Loucy (cell line): ENCODE results near the gene DDIT4L.

ENCODE experiments used
- H2AFZ ChIP-seq: fragments of 200-600 bp; sonication (generic); 2 replicates; pipeline ENCODE4 v1.6.0; 2016; ENCODE audit warnings: antibody characterized with exemption, mild to moderate bottlenecking, low read length, moderate library complexity
- H3F3A ChIP-seq: fragments of 200-600 bp; 2 replicates; pipeline ENCODE4 v1.6.0; 2016; ENCODE audit warnings: antibody characterized with exemption, low read depth, mild to moderate bottlenecking
- H3K27me3 ChIP-seq: fragments of 200-600 bp; sonication (generic); 2 replicates; pipeline ENCODE4 v1.6.1; 2014; ENCODE audit warnings: low read length, mild to moderate bottlenecking; ENCODE audit not compliant: insufficient read depth, poor library complexity, severe bottlenecking
- H3K36me3 ChIP-seq: fragments of 200-600 bp; sonication (generic); 2 replicates; pipeline ENCODE4 v1.6.1; 2016; ENCODE audit warnings: low read length; ENCODE audit not compliant: insufficient read depth
- H3K4me1 ChIP-seq: fragments of 200-600 bp; sonication (generic); 2 replicates; pipeline ENCODE4 v1.5.1; 2014; ENCODE audit warnings: low read length, mild to moderate bottlenecking; ENCODE audit not compliant: insufficient read depth, poor library complexity, severe bottlenecking
- H3K4me2 ChIP-seq: fragments of 200-600 bp; sonication (generic); 2 replicates; pipeline ENCODE4 v1.6.0; 2014; ENCODE audit warnings: antibody characterized with exemption, low read length, low read depth, mild to moderate bottlenecking; ENCODE audit not compliant: poor library complexity, severe bottlenecking
- H3K4me3 ChIP-seq: fragments of 200-600 bp; sonication (generic); 2 replicates; pipeline ENCODE4 v1.5.1; 2014; ENCODE audit warnings: low read length, mild to moderate bottlenecking, mixed read lengths; ENCODE audit not compliant: poor library complexity, severe bottlenecking
- H3K79me2 ChIP-seq: fragments of 200-600 bp; sonication (generic); 2 replicates; pipeline ENCODE4 v1.6.1; 2014; ENCODE audit warnings: low read length; ENCODE audit not compliant: insufficient read depth
- H3K9ac ChIP-seq: fragments of 200-600 bp; sonication (generic); 2 replicates; pipeline ENCODE4 v1.6.0; 2014; ENCODE audit warnings: mild to moderate bottlenecking, low read depth, low read length, moderate library complexity; ENCODE audit not compliant: poor library complexity, severe bottlenecking
- H3K9me2 ChIP-seq: fragments of 200-600 bp; sonication (generic); replicated peaks from 2 replicates; pipeline ENCODE4 v1.6.1; 2016; ENCODE audit warnings: low read depth, low read length, mixed read lengths
- H3K9me3 ChIP-seq: fragments of 200-600 bp; sonication (generic); 2 replicates; pipeline ENCODE4 v1.6.1; 2014; ENCODE audit warnings: mild to moderate bottlenecking, antibody characterized with exemption, low read length, low read depth; ENCODE audit not compliant: insufficient read depth
- H4K20me1 ChIP-seq: fragments of 200-600 bp; sonication (generic); 2 replicates; pipeline ENCODE4 v1.6.0; 2014; ENCODE audit warnings: antibody characterized with exemption, low read length, mild to moderate bottlenecking; ENCODE audit not compliant: insufficient read depth, poor library complexity, severe bottlenecking
- CTCF ChIP-seq: fragments of 200-600 bp; sonication (generic); conservative IDR thresholded peaks from 2 replicates; pipeline ENCODE4 v1.5.1; 2014; ENCODE audit warnings: mild to moderate bottlenecking, antibody characterized with exemption, low read length
- EZH2phosphoT487 ChIP-seq: fragments of 200-600 bp; IDR thresholded peaks from 2 replicates; pipeline ENCODE4 v1.6.1; 2018; ENCODE audit warnings: antibody characterized with exemption, mild to moderate bottlenecking, moderate library complexity, borderline replicate concordance

Gene DDIT4L

GRCh38 chr4:100190643-100191600 is 654 bp upstream of the DDIT4L start:
- Histone ChIP-seq H3K36me3 (no peaks in the 10 kb centered on the region), H3K9ac (no peak overlapping the region), H3K4me1 (peaks cover 13% of the 10 kb centered on the region), H2AFZ (no peak overlapping the region), H4K20me1 (no peaks in the 10 kb centered on the region), H3F3A (no peaks in the 10 kb centered on the region), H3K9me3 (no peaks in the 10 kb centered on the region), H3K4me2 (no peak overlapping the region), H3K4me3 (no peak overlapping the region), H3K79me2 (no peaks in the 10 kb centered on the region), H3K27me3 (no peaks in the 10 kb centered on the region), H3K9me2 (no peaks in the 10 kb centered on the region)
- TF ChIP-seq CTCF (no peak), EZH2phosphoT487 (no peak)

GRCh38 chr4:100188829-100189228 is 1.4 kb downstream of the DDIT4L start:
- no peak overlapping the region for H3K9ac ChIP-seq
- H3F3A ChIP-seq: no peaks in the 10 kb centered on the region
- H3K9me2 ChIP-seq: no peaks in the 10 kb centered on the region
- no peaks in the 10 kb centered on the region for H3K9me3 ChIP-seq
- H3K4me1 ChIP-seq: peaks cover 13% of the 10 kb centered on the region
- H2AFZ ChIP-seq: no peak overlapping the region
- TF ChIP-seq CTCF: no peak
- TF ChIP-seq EZH2phosphoT487: no peak
- no peaks in the 10 kb centered on the region for H3K79me2 ChIP-seq
- no peak overlapping the region for H3K4me3 ChIP-seq
- H3K4me2 ChIP-seq: peak overlapping the region; percentile 8
- no peaks in the 10 kb centered on the region for H3K27me3 ChIP-seq
- H4K20me1 ChIP-seq: no peaks in the 10 kb centered on the region
- no peaks in the 10 kb centered on the region for H3K36me3 ChIP-seq

- Histone ChIP-seq H3K79me2 (no peaks in the 10 kb centered on the region), H3K36me3 (no peaks in the 10 kb centered on the region), H4K20me1 (no peaks in the 10 kb centered on the region), H3K27me3 (no peaks in the 10 kb centered on the region), H3K9me2 (no peaks in the 10 kb centered on the region), H2AFZ (no peak overlapping the region), H3K4me1 (peaks cover 13% of the 10 kb centered on the region), H3K9ac (no peak overlapping the region), H3K9me3 (no peaks in the 10 kb centered on the region), H3K4me2 (no peak overlapping the region), H3F3A (no peaks in the 10 kb centered on the region), H3K4me3 (no peak overlapping the region)
- TF ChIP-seq CTCF (no peak), EZH2phosphoT487 (no peak)
Measured at GRCh38 chr4:100187781-100188180, 2.5 kb downstream of the DDIT4L start.
